DOHH2 (cell line): ENCODE results near the gene CDC6.

Experiments
- H3F3A ChIP-seq: fragments of 200-600 bp; sonication (generic), shearing (Covaris generic); 2 replicates; pipeline ENCODE4 v1.6.0; 2016; ENCODE audit warnings: antibody characterized with exemption, mild to moderate bottlenecking; ENCODE audit not compliant: control insufficient read depth, insufficient read depth
- H3K27ac ChIP-seq: fragments of 200-600 bp; sonication (generic); 2 replicates; pipeline ENCODE4 v1.5.1; 2014; ENCODE audit warnings: low read depth, mild to moderate bottlenecking, low read length, moderate library complexity
- H3K27me3 ChIP-seq: fragments of 200-600 bp; sonication (generic); 2 replicates; pipeline ENCODE4 v1.6.1; 2014; ENCODE audit warnings: mild to moderate bottlenecking, low read length, mixed read lengths; ENCODE audit not compliant: control insufficient read depth
- H3K36me3 ChIP-seq: fragments of 200-600 bp; sonication (generic); 2 replicates; pipeline ENCODE4 v1.6.1; 2014; ENCODE audit warnings: mild to moderate bottlenecking, low read length, moderate library complexity, mixed read lengths; ENCODE audit not compliant: control insufficient read depth
- H3K4me1 ChIP-seq: fragments of 200-600 bp; sonication (generic); 2 replicates; pipeline ENCODE4 v1.6.1; 2014; ENCODE audit warnings: mild to moderate bottlenecking, low read length, mixed read lengths; ENCODE audit not compliant: control insufficient read depth
- H3K4me2 ChIP-seq: fragments of 200-600 bp; sonication (generic); 2 replicates; pipeline ENCODE4 v1.6.0; 2014; ENCODE audit warnings: mild to moderate bottlenecking, low read length, moderate library complexity
- H3K4me3 ChIP-seq: fragments of 200-600 bp; sonication (generic); 2 replicates; pipeline ENCODE4 v1.5.1; 2014; ENCODE audit warnings: mild to moderate bottlenecking, low read length, mixed read lengths
- H3K79me2 ChIP-seq: fragments of 200-600 bp; sonication (generic); 2 replicates; pipeline ENCODE4 v1.6.1; 2014; ENCODE audit warnings: mild to moderate bottlenecking, low read length, mixed read lengths; ENCODE audit not compliant: control insufficient read depth
- H3K9me2 ChIP-seq: fragments of 200-600 bp; sonication (generic); replicated peaks from 2 replicates; pipeline ENCODE4 v1.6.1; 2014; ENCODE audit warnings: mild to moderate bottlenecking, low read length, mixed read lengths; ENCODE audit not compliant: control insufficient read depth
- H3K9me3 ChIP-seq: fragments of 200-600 bp; sonication (generic); 2 replicates; pipeline ENCODE4 v1.6.1; 2014; ENCODE audit warnings: antibody characterized with exemption, low read length, mixed read lengths; ENCODE audit not compliant: control insufficient read depth, insufficient read depth
- H4K20me1 ChIP-seq: fragments of 200-600 bp; sonication (generic); 2 replicates; pipeline ENCODE4 v1.6.0; 2014; ENCODE audit warnings: low read depth, mild to moderate bottlenecking, antibody characterized with exemption, low read length, moderate library complexity; ENCODE audit not compliant: control insufficient read depth, insufficient read depth
- EZH2phosphoT487 ChIP-seq: fragments of 200-600 bp; sonication (generic); IDR thresholded peaks from 2 replicates; pipeline ENCODE4 v1.6.1; 2017; ENCODE audit warnings: borderline replicate concordance, mild to moderate bottlenecking, antibody characterized with exemption, low read length, moderate library complexity, mixed read lengths
- TF ChIP-seq, protein P1 (sequence below): fragments of 200-600 bp; sonication (generic); IDR thresholded peaks from one replicate; pipeline ENCODE4 v1.5.1; 2014; ENCODE audit warnings: antibody characterized with exemption, mild to moderate bottlenecking, low read depth, low read length; ENCODE audit not compliant: poor library complexity, severe bottlenecking

CDC6 gene

GRCh38 chr17:40248507-40248906, 39.2 kb upstream of the CDC6 start:
- Histone ChIP-seq H3K36me3 (no peaks in the 10 kb centered on the region), H3K4me2 (no peak overlapping the region), H3K4me1 (no peaks in the 10 kb centered on the region), H3K9me2 (no peaks in the 10 kb centered on the region), H3K27me3 (no peaks in the 10 kb centered on the region), H3K9me3 (no peaks in the 10 kb centered on the region), H3K79me2 (peaks cover 32% of the 10 kb centered on the region), H3K27ac (no peak overlapping the region), H3K4me3 (no peak overlapping the region), H3F3A (peaks cover 3% of the 10 kb centered on the region; the same call in 1 of the 2 replicates), H4K20me1 (no peaks in the 10 kb centered on the region)
- TF ChIP-seq, protein P1, sequence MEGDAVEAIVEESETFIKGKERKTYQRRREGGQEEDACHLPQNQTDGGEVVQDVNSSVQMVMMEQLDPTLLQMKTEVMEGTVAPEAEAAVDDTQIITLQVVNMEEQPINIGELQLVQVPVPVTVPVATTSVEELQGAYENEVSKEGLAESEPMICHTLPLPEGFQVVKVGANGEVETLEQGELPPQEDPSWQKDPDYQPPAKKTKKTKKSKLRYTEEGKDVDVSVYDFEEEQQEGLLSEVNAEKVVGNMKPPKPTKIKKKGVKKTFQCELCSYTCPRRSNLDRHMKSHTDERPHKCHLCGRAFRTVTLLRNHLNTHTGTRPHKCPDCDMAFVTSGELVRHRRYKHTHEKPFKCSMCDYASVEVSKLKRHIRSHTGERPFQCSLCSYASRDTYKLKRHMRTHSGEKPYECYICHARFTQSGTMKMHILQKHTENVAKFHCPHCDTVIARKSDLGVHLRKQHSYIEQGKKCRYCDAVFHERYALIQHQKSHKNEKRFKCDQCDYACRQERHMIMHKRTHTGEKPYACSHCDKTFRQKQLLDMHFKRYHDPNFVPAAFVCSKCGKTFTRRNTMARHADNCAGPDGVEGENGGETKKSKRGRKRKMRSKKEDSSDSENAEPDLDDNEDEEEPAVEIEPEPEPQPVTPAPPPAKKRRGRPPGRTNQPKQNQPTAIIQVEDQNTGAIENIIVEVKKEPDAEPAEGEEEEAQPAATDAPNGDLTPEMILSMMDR: no peak
- TF ChIP-seq EZH2phosphoT487: no peak

DNA sequence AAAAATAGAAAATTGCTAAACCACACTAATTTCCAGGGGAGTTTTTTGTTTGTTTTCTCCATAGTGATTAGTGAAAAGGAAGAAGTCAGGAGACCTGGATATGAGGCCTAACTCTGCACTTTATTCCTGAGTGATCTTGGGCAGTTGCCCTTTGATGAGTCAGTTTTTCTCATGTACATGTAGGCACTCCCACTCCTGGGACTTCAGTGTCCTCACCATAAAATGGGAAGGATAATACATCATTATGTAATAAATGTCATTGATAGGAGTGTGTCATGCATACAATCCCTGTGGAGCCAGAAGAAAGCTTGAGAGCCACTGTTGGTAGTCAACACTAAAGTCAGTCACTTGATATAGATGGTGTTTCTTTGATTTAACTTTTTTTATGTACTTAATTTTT, 36.1 kb upstream of the CDC6 start:
- no peaks in the 10 kb centered on the region for H3K9me2 ChIP-seq

GRCh38 chr17:40253565-40253964, 34.1 kb upstream of the CDC6 start:
- no peaks in the 10 kb centered on the region for H4K20me1 ChIP-seq
- no peaks in the 10 kb centered on the region for H3K4me1 ChIP-seq
- peaks cover 34% of the 10 kb centered on the region for H3K79me2 ChIP-seq
- peaks cover 2% of the 10 kb centered on the region; the same call in 1 of the 2 replicates for H3F3A ChIP-seq
- TF ChIP-seq, protein P1: no peak
- no peak for TF ChIP-seq EZH2phosphoT487
- no peak overlapping the region for H3K4me3 ChIP-seq
- H3K9me3 ChIP-seq: no peaks in the 10 kb centered on the region
- no peaks in the 10 kb centered on the region for H3K9me2 ChIP-seq
- H3K4me2 ChIP-seq: no peak overlapping the region
- no peaks in the 10 kb centered on the region for H3K27me3 ChIP-seq
- peaks cover 7% of the 10 kb centered on the region; the same call in 1 of the 2 replicates for H3K36me3 ChIP-seq
- no peak overlapping the region for H3K27ac ChIP-seq

More for the DNA sequence above, 36.1 kb upstream of the CDC6 start:
- TF ChIP-seq, protein P1: no peak
- TF ChIP-seq EZH2phosphoT487: no peak
- H3K36me3 ChIP-seq: peaks cover 3% of the 10 kb centered on the region; the same call in 1 of the 2 replicates
- no peak overlapping the region for H3K4me2 ChIP-seq
- H3K79me2 ChIP-seq: peaks cover 40% of the 10 kb centered on the region
- no peaks in the 10 kb centered on the region for H3K4me1 ChIP-seq
- no peak overlapping the region for H3K27ac ChIP-seq
- H3K4me3 ChIP-seq: no peak overlapping the region
- no peaks in the 10 kb centered on the region for H3K27me3 ChIP-seq
- H3K9me3 ChIP-seq: no peaks in the 10 kb centered on the region
- H4K20me1 ChIP-seq: no peaks in the 10 kb centered on the region
- peaks cover 3% of the 10 kb centered on the region; the same call in 1 of the 2 replicates for H3F3A ChIP-seq

DNA sequence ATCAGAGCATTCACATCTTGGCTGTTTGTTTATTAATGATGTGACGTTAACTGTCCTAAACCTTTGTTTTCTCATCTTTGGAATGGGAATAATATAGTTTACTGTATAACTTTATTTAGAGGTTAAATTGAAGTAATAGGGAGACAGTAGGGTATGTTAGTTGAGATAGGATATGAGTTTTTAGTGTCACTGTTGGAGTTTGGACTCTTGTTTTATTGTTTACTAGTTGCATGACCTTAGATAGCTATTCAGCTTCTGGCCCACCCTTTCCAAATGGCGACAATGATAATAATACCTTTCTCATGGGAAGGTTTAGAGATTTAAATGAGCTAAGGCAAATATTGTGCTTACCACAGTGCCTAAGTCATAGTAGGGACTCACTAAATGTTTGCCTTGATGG, 28.2 kb upstream of the CDC6 start:
- Histone ChIP-seq H3K4me1 (no peaks in the 10 kb centered on the region), H3K36me3 (peaks cover 28% of the 10 kb centered on the region), H3K9me2 (no peaks in the 10 kb centered on the region), H3K4me2 (no peak overlapping the region), H3F3A (no peaks in the 10 kb centered on the region), H3K79me2 (peaks cover 5% of the 10 kb centered on the region; the same call in 1 of the 2 replicates), H3K27ac (no peak overlapping the region), H4K20me1 (no peaks in the 10 kb centered on the region), H3K9me3 (no peaks in the 10 kb centered on the region), H3K4me3 (no peak overlapping the region), H3K27me3 (no peaks in the 10 kb centered on the region)
- TF ChIP-seq, protein P1: no peak
- no peak for TF ChIP-seq EZH2phosphoT487
